Measurements from ENCODE around the gene COQ2. TPM values are rescaled to one million over a fixed set of nuclear protein-coding genes. Genes with fewer than 3 reads are reported as not detected.

The COQ2 gene
- total RNA-seq, 1 experiment from 2014 or later: 19.8 TPM

DNA sequence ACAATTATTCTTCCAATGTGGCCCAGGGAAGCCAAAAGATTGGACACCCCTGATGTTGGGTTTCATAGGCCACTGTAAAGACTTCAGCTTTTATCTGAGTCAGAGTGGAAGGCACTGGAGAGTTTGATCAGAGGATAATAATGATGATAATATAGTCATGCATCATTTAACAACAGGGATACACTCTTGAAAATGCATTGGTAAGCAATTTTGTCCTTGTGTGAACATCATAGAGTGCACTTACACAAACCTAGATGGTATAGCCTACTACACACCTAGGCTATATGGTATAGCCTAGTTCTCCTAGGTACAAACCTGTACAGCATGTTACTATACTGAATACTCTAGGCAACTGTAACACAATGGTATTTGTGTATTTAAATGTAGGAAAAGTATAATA is 70.5 kb downstream of the COQ2 start:
- TF ChIP-seq, protein P1, sequence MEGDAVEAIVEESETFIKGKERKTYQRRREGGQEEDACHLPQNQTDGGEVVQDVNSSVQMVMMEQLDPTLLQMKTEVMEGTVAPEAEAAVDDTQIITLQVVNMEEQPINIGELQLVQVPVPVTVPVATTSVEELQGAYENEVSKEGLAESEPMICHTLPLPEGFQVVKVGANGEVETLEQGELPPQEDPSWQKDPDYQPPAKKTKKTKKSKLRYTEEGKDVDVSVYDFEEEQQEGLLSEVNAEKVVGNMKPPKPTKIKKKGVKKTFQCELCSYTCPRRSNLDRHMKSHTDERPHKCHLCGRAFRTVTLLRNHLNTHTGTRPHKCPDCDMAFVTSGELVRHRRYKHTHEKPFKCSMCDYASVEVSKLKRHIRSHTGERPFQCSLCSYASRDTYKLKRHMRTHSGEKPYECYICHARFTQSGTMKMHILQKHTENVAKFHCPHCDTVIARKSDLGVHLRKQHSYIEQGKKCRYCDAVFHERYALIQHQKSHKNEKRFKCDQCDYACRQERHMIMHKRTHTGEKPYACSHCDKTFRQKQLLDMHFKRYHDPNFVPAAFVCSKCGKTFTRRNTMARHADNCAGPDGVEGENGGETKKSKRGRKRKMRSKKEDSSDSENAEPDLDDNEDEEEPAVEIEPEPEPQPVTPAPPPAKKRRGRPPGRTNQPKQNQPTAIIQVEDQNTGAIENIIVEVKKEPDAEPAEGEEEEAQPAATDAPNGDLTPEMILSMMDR (conservative IDR thresholded peaks at IDR 0.05): no peak
- Histone ChIP-seq H2BK5ac (ENCODE audit: insufficient read length, low read length) (no peak overlapping the region), H3K4ac (ENCODE audit: low read depth, low read length) (no peak overlapping the region), H3K27ac (ENCODE audit: insufficient read length, low read depth, low read length) (no peak overlapping the region), H2BK120ac (ENCODE audit: low read depth, low read length, poor library complexity, severe bottlenecking) (no peak overlapping the region), H3K27me3 (ENCODE audit: insufficient read depth, low read length) (no peaks in the 10 kb centered on the region), H3K79me2 (ENCODE audit: insufficient read depth, low read length) (no peaks in the 10 kb centered on the region), H2AFZ (ENCODE audit: low read length) (no peak overlapping the region), H3K56ac (ENCODE audit: insufficient read length, low read depth, low read length) (no peak overlapping the region), H3K9me3 (ENCODE audit: control insufficient read depth, low read depth, low read length) (peaks cover 2% of the 10 kb centered on the region), H3K79me1 (ENCODE audit: insufficient read depth, low read depth, low read length, poor library complexity, severe bottlenecking) (no peaks in the 10 kb centered on the region), H3K14ac (ENCODE audit: insufficient read depth, low read length) (no peak overlapping the region), H3K4me2 (ENCODE audit: insufficient read depth, insufficient read length, low read length) (no peak overlapping the region), H2BK15ac (ENCODE audit: low read depth, low read length) (no peak overlapping the region), H4K91ac (ENCODE audit: insufficient read length, low read depth, low read length) (no peak overlapping the region), H3T11ph (ENCODE audit: low read length) (no peak overlapping the region), H2BK12ac (ENCODE audit: insufficient read length, low read depth, low read length) (no peak overlapping the region), H4K8ac (replicated peaks; ENCODE audit: insufficient read length, low read depth, low read length) (no peak overlapping the region), H2BK20ac (ENCODE audit: low read depth, low read length, poor library complexity, severe bottlenecking) (no peak overlapping the region), H3K9ac (ENCODE audit: extremely low read depth, insufficient read length, low read length) (no peak overlapping the region), H2AK5ac (ENCODE audit: insufficient read length, low read length) (no peak overlapping the region), H3K4me1 (ENCODE audit: insufficient read depth, low read length) (peaks cover 7% of the 10 kb centered on the region; the same call in 1 of the 2 replicates), H4K5ac (ENCODE audit: insufficient read length, low read depth, low read length) (no peak overlapping the region), H3K23ac (ENCODE audit: insufficient read length, low read depth, low read length) (no peak overlapping the region), H3K18ac (ENCODE audit: insufficient read length, low read depth, low read length) (no peak overlapping the region), H4K20me1 (ENCODE audit: control insufficient read depth, insufficient read depth, insufficient read length) (no peaks in the 10 kb centered on the region), H3K23me2 (ENCODE audit: insufficient read length, low read depth, low read length, poor library complexity, severe bottlenecking) (no peaks in the 10 kb centered on the region)
- Mint-ChIP-seq H3K9me3 (peaks cover 5% of the 10 kb centered on the region in 2 experiments; a peak in 4 of 5 replicates), H3K4me3 (no peak overlapping the region), H3K27me3 (ENCODE audit: low read depth) (peaks cover 10% of the 10 kb centered on the region), H3K36me3 (ENCODE audit: insufficient read depth in 1 of 3, low read depth in 3 of 3) (peaks cover 0 to 2% (median 2%) of the 10 kb centered on the region in 3 experiments; a peak in 2 of 7 replicates), H3K4me1 (peaks cover 27% of the 10 kb centered on the region in 2 experiments), H3K27ac (no peak overlapping the region)
- no peak for DNase-seq

Other genes starting within 250 kb of the COQ2 start
- gene COPS4, start 249.6 kb downstream of the COQ2 start, total RNA-seq (2021): 39.3 and 39.9 TPM in 2 replicates
- 0.90 and 1.6 TPM in 2 replicates for gene PLAC8, start 170.1 kb downstream of the COQ2 start, total RNA-seq (2021)
- gene HPSE, start 50.0 kb upstream of the COQ2 start, total RNA-seq (2021): 1.5 and 2.0 TPM in 2 replicates
- gene HELQ, start 171.0 kb upstream of the COQ2 start, total RNA-seq (2021): 13.9 and 16.2 TPM in 2 replicates
- 77.6 and 85.4 TPM in 2 replicates for gene MRPS18C, start 171.3 kb upstream of the COQ2 start, total RNA-seq (2021)
- 24.7 and 25.8 TPM in 2 replicates for gene ABRAXAS1, start 200.3 kb upstream of the COQ2 start, total RNA-seq (2021)

Measured in H9 (cell line).